ENCODE data around the gene MMEL1.

GRCh38 chr1:2578758-2579118 lies 54.1 kb downstream of the MMEL1 start:
- TF ChIP-seq POLR2A (IDR thresholded peaks at IDR 0.05) (no peak), CTCF (IDR thresholded peaks at IDR 0.05) (no peak)

Data from right lobe of liver (tissue), 4 donors.